ENCODE data around the gene ZNF862. TPM values are rescaled to one million over a fixed set of nuclear protein-coding genes. Genes with fewer than 3 reads are reported as not detected.
A peak's percentile ranks its signal among the peaks of the same experiment; 100 is the strongest.

The ZNF862 gene
- total RNA-seq, 1 donor from 2014 or later: 20.7 TPM

- H3K4me3 ChIP-seq: no peak overlapping the region
- TF ChIP-seq CTCF (IDR thresholded peaks at IDR 0.05): no peak
- ATAC-seq: no peak
- intact Hi-C loops (cut with DNase I): no loop called here
- H3K27me3 ChIP-seq (ENCODE audit: low read depth): no peaks in the 10 kb centered on the region
- no peak for DNase-seq
- H3K4me1 ChIP-seq: peaks cover 26% of the 10 kb centered on the region
- H3K27ac ChIP-seq: no peak overlapping the region
- H3K9me3 ChIP-seq: no peaks in the 10 kb centered on the region
- peaks cover 13% of the 10 kb centered on the region for H3K36me3 ChIP-seq
These were observed 31.7 kb downstream of the ZNF862 start for GRCh38 chr7:149869867-149870266.

- DNase-seq (no peak), ATAC-seq (no peak)
- intact Hi-C loops (cut with DNase I): no loop called here
These were observed 32.1 kb downstream of the ZNF862 start for GRCh38 chr7:149870274-149870673.

GRCh38 chr7:149870701-149871483 lies 32.7 kb downstream of the ZNF862 start:
- ATAC-seq (no peak), DNase-seq (no peak)
- Histone ChIP-seq H3K27me3 (ENCODE audit: low read depth) (no peaks in the 10 kb centered on the region), H3K9me3 (no peaks in the 10 kb centered on the region), H3K27ac (no peak overlapping the region), H3K4me3 (no peak overlapping the region), H3K36me3 (peaks cover 6% of the 10 kb centered on the region), H3K4me1 (peaks cover 26% of the 10 kb centered on the region)
- intact Hi-C loops (cut with DNase I): no loop called here
- no peak for TF ChIP-seq CTCF (IDR thresholded peaks at IDR 0.05)

More at GRCh38 chr7:149870274-149870673, 32.1 kb downstream of the ZNF862 start:
- Histone ChIP-seq H3K9me3 (no peaks in the 10 kb centered on the region), H3K27me3 (ENCODE audit: low read depth) (no peaks in the 10 kb centered on the region), H3K4me3 (no peak overlapping the region), H3K4me1 (peaks cover 26% of the 10 kb centered on the region), H3K36me3 (peaks cover 9% of the 10 kb centered on the region), H3K27ac (no peak overlapping the region)
- TF ChIP-seq CTCF (IDR thresholded peaks at IDR 0.05): no peak

- no peak for ATAC-seq
These were observed 33.4 kb downstream of the ZNF862 start for GRCh38 chr7:149871576-149871975.

GRCh38 chr7:149872419-149873073 lies 34.4 kb downstream of the ZNF862 start:
- H3K4me3 ChIP-seq: peak overlapping the region; percentile 85
- H3K9me3 ChIP-seq: no peaks in the 10 kb centered on the region
- H3K36me3 ChIP-seq: no peaks in the 10 kb centered on the region
- peak; percentile 81 for DNase-seq
- peak; percentile 73 to 79 for ATAC-seq
- H3K27ac ChIP-seq: peak overlapping the region; percentile 82
- H3K27me3 ChIP-seq (ENCODE audit: low read depth): no peaks in the 10 kb centered on the region
- TF ChIP-seq CTCF (IDR thresholded peaks at IDR 0.05): no peak
- intact Hi-C loops (cut with DNase I): no loop called here
- peaks cover 14% of the 10 kb centered on the region for H3K4me1 ChIP-seq

More at GRCh38 chr7:149871576-149871975, 33.4 kb downstream of the ZNF862 start:
- H3K36me3 ChIP-seq: peaks cover 2% of the 10 kb centered on the region
- no peaks in the 10 kb centered on the region for H3K9me3 ChIP-seq
- TF ChIP-seq CTCF (IDR thresholded peaks at IDR 0.05): no peak
- H3K4me3 ChIP-seq: no peak overlapping the region
- peaks cover 20% of the 10 kb centered on the region for H3K4me1 ChIP-seq
- intact Hi-C loops (cut with DNase I): no loop called here
- no peak for DNase-seq
- H3K27me3 ChIP-seq (ENCODE audit: low read depth): no peaks in the 10 kb centered on the region
- H3K27ac ChIP-seq: no peak overlapping the region
